Airway epithelial cell (primary cell): Measurements from ENCODE around the gene TP73. TPM values are rescaled to one million over a fixed set of nuclear protein-coding genes. Genes with fewer than 3 reads are reported as not detected.

Experiments
- total RNA-seq: library from RNA; depleted of rRNA; stranded (reverse); fragments of >200 nt; gene quantifications from 2 replicates; pipeline ENCODE4 v1.2.3, GENCODE V29; 2015

The TP73 gene
- 6.1 and 9.5 TPM in 2 replicates for total RNA-seq

DNA sequence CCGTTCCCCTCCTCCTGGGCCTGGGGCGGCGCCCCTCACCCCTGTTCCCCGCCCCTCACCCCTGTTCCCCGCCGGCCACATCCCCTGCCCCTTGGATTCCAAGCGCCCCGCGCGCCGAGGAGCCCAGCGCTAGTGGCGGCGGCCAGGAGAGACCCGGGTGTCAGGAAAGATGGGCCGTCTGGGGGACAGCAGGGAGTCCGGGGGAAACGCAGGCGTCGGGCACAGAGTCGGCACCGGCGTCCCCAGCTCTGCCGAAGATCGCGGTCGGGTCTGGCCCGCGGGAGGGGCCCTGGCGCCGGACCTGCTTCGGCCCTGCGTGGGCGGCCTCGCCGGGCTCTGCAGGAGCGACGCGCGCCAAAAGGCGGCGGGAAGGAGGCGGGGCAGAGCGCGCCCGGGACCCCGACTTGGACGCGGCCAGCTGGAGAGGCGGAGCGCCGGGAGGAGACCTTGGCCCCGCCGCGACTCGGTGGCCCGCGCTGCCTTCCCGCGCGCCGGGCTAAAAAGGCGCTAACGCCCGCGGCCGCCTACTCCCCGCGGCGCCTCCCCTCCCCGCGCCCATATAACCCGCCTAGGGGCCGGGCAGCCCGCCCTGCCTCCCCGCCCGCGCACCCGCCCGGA is at the start of gene TP73:
TSS of gene TP73 (plus strand) at position 587 of the 618 bp plus-strand sequence. CDS start 29,850 bp downstream, outside the sequence.

DNA sequence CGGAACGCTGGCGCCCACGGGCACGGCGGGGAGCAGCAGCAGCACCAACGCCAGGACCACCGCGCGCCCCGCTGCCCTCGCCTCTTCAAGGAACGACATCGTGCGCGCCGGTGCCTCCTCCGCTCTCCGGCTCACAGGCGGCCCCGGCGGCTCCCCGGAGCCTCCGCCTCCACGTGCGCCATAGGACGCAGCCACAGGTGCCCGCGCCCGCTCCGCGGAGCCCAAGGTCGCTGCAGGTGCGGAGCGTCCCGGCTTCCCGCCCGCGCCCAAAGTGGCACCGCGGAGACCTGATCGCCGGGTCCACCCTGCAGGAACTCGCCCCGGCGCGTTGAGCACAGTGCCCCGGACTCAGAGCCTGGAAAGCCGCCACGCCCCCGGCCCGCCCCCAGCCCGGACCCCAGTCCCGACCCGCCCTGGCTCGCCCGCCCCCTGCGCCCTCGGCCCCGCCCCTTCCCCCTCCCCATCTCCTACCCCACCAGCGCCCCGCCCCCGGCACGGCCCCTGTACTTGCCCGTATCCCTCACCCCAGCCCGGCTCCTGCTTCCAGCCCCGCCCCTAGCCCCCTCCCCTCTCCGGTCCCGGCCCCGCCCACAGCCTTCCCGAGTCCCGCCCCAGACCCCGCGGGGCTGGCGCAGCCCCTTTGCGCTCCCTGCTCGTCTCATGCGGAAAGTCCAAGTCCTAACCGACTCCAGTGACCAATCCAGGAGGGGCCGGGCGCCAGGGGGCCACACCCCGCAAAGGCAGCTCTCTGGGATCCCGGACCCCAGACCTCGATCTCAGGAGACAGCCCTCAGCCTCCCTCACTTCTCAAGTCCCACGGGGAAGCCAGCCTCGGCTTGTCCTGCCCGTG is 40.9 kb upstream of the TP73 start, which contains the start of gene MEGF6:
TSS of gene MEGF6 (minus strand) at position 339 of the 850 bp plus-strand sequence. CDS start at position 99, 240 bp downstream.

DNA sequence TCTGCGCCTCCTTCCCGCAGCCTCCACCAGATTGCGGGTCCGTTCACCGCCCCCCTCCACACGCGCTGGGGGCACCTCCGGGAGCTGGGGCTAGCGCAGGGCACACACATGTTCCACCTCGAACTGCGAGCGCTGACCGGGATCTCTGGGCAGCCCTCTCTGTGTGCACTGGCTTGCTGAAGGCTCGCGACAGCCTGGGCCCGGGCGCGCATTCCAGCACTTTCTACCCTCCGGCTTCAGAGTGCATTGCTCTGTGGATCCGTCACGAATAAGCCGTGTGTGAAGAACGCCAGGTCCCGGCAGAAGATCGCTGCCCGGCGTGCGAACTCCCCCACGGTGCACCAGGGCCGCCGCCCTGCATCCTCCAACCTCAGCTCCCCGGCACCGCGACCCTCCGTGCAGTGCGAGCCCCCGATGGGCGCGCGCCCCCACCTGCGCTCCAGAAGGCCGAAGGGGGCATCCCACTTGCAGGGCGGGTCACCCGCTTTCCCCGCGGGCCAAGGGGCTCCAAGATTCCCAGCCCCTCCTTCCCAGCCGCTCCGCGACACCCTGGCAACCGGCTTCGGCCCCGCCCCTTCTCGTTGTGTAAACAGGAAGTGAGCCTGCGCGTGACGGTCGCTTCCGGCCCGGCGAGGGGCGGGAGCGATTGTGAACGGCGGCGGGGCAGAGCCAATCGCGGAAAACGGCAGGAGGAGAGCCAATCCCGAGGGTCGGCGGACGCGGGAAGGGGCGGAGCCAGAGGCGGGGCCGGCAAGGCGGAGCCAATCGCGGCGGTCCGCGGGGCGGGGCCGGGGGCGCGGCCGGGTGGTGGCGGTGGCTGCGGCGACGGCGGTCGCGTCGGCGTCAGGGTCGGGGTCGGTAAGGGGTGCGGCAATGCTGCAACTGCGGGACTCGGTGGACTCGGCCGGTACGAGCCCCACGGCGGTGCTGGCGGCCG is 27.8 kb upstream of the TP73 start, which contains the start of gene TPRG1L:
TSS of gene TPRG1L (plus strand) at position 816 of the 937 bp plus-strand sequence. CDS start at position 874, 58 bp downstream.

DNA sequence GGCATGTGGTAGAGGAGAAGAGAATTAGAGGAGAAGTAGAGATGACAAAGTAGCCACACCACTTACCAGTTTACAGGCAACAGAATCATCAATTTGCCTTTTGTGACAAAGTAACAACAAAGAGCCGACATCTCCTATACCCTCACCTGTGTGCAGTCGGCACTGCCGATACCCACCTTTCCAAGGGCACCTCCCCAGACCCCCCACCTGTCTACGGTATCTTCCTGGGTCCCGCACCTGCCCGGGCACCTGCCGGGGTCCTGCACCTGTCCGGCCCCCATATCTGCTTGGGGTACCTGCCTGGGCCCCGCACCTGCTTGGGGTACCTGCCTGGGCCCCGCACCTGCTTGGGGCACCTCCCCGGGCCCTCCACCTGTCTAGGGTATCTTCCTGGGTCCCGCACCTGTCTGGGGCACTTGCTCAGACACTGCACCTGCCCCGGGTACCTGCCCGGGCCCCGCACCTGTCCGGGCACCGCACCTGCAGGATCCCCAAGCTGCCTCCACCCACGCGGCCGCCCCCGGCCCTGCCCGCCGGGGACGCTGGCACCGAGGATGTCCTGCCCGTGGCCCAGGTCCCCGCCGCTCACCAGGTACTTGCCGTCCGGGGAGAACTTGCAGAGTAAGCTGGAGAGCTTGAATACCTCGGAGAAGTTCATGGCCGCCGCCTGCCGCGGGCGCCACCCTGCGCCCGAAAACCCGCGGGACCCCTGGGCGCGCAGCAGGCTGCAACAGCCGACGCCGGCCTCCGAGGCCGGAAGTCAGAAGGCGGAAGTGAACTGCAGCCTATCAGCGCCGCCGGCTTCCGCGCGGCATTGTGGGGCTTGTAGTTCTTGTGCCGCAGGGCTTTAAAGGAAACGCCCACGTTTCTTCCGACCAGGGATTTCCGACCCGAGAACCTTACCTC is 2.7 kb upstream of the TP73 start, which contains the start of gene WRAP73:
TSS of gene WRAP73 (minus strand) at position 762 of the 906 bp plus-strand sequence. CDS start at position 658, 104 bp downstream.

DNA sequence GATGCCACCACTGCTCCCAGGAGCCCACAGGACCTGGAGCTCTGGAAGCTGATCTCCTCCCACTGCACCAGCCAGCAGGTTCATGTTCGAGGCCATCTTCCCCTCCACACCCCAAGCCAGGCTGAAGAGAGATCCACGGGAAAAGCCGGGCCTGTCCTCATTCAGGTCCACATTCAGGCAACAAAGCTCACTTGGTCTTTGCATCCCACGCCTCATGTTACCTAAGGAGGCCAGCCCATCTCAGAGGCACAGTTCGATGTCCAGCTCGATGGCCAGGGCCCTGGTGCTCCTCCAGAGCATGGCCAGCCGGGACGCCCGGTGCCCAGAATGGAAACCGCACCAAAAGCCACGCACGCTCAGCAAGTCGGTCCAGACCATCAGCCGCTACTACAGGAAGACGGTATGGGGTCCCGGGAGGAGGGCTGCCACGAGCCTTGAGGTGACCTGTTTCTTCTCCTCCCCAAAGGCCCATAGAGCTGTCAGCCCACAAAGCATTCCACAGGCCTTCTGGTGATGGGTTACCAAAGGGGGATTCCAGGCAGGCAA is 100.2 kb downstream of the TP73 start, which contains the start of gene CCDC27:
TSS of gene CCDC27 (plus strand) at position 51 of the 546 bp plus-strand sequence. CDS start at position 83, 32 bp downstream.

DNA sequence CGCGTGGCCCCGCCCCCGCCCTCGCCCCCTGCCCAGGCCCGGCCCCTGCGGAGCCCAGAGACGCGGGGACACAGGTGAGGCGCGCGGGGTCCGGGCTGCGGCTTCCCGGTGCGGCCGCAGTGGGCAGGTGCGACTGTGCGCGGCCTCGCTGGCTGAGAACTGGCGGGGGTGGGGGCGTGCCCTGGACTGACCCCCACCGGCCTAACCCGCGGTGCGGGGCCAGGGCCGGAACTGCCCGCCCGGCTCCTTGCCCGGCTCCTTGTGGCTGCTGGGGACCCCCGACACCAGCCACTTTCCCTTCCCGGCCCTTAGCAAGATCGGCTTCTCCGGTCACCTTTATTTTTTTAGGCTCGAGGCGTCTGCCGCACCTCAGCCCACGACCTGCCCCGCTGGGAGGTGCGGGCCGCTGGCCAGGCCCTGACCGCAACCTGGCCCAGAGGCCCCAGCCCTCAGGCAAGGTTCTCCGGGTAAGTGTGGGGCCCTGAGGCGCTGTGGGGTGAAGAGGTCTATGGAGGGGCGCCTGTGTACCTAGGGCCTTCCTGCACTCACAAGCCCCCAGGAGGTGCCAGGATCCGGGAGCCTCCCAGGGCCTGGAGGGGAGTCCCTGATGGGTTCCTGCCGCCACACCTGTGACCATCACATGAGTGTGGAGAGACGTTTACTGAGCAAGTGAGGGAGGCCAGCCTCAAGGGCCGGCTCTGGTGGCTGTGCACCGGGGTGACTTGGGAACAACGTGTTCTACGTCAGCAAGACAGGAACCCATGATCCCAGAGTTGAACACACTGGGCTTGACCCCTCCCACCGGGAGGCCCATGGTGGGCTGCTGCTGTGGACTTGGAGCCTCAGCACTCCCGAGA is 120.6 kb downstream of the TP73 start, which contains the start of gene SMIM1:
TSS of gene SMIM1 (plus strand) at position 35 of the 857 bp plus-strand sequence. CDS start 2,625 bp downstream, outside the sequence.

Other genes starting within 250 kb of the TP73 start
- 24.3 and 24.5 TPM in 2 replicates for gene ARHGEF16, start 197.9 kb upstream of the TP73 start, total RNA-seq
- 0.99 and 1.6 TPM in 2 replicates for gene MEGF6, start 41.0 kb upstream of the TP73 start, total RNA-seq
- gene TPRG1L, start 27.5 kb upstream of the TP73 start, total RNA-seq, result 11.4 and 18.3 TPM in 2 replicates
- 19.4 and 20.7 TPM in 2 replicates for gene WRAP73, start 2.4 kb upstream of the TP73 start, total RNA-seq
- gene CCDC27, start 99.9 kb downstream of the TP73 start, total RNA-seq, result not detected in 2 replicates
- gene SMIM1, start 120.2 kb downstream of the TP73 start, total RNA-seq, result 0.79 and 3.6 TPM in 2 replicates
- gene LRRC47, start 144.0 kb downstream of the TP73 start, total RNA-seq, result 40.5 and 50.2 TPM in 2 replicates
- 14.5 and 17.6 TPM in 2 replicates for gene CEP104, start 204.7 kb downstream of the TP73 start, total RNA-seq
- gene DFFB, start 205.0 kb downstream of the TP73 start, total RNA-seq, result 6.5 and 6.9 TPM in 2 replicates
- 28.6 and 31.5 TPM in 2 replicates for gene C1orf174, start 247.8 kb downstream of the TP73 start, total RNA-seq